ENCODE results near the gene HLA-DMA. TPM values are rescaled to one million over a fixed set of nuclear protein-coding genes. Genes with fewer than 3 reads are reported as not detected.
A peak's percentile ranks its signal among the peaks of the same experiment; 100 is the strongest.

Gene HLA-DMA
- 0.66 and 1.0 TPM in 2 replicates for total RNA-seq (2012; rRNA removed)

GRCh38 chr6:32952817-32953739, at the start of gene HLA-DMA:
Gene HLA-DMA, minus strand, starts transcription at chr6:32953097. Its CDS starts 61 bp downstream, at chr6:32953036.
- Histone ChIP-seq H3K4me2 (ENCODE audit: low read length) (peak within 1 kb of the TSS; percentile 44), H3K9ac (ENCODE audit: low read depth, low read length) (no peak within 1 kb of the TSS), H3K36me3 (ENCODE audit: insufficient read depth, low read length) (no peaks in the 10 kb centered on the region), H3K4me3 (ENCODE audit: low read length) (no peak within 1 kb of the TSS), H3K9me3 (replicated peaks; ENCODE audit: low read length) (no peaks in the 10 kb centered on the region), H3K4me1 (ENCODE audit: control insufficient read depth, insufficient read depth, low read length) (no peaks in the 10 kb centered on the region), H3K27me3 (ENCODE audit: control insufficient read depth, insufficient read depth, low read length) (peaks cover 11% of the 10 kb centered on the region)

- Histone ChIP-seq H3K36me3 (ENCODE audit: insufficient read depth, low read length) (no peaks in the 10 kb centered on the region), H3K9me3 (replicated peaks; ENCODE audit: low read length) (no peaks in the 10 kb centered on the region), H3K4me2 (ENCODE audit: low read length) (no peak overlapping the region), H3K9ac (ENCODE audit: low read depth, low read length) (no peak overlapping the region), H3K27me3 (ENCODE audit: control insufficient read depth, insufficient read depth, low read length) (peaks cover 77% of the 10 kb centered on the region), H3K4me1 (ENCODE audit: control insufficient read depth, insufficient read depth, low read length) (no peaks in the 10 kb centered on the region), H3K4me3 (ENCODE audit: low read length) (no peak overlapping the region)
Measured at GRCh38 chr6:33001685-33002084, 48.8 kb upstream of the HLA-DMA start.

- H3K4me1 ChIP-seq (ENCODE audit: control insufficient read depth, insufficient read depth, low read length), result no peaks in the 10 kb centered on the region
- H3K36me3 ChIP-seq (ENCODE audit: insufficient read depth, low read length), result no peaks in the 10 kb centered on the region
- H3K9ac ChIP-seq (ENCODE audit: low read depth, low read length), result no peak overlapping the region
- no peak overlapping the region for H3K4me2 ChIP-seq (ENCODE audit: low read length)
- H3K9me3 ChIP-seq (replicated peaks; ENCODE audit: low read length), result no peaks in the 10 kb centered on the region
- H3K27me3 ChIP-seq (ENCODE audit: control insufficient read depth, insufficient read depth, low read length), result peaks cover 77% of the 10 kb centered on the region
- H3K4me3 ChIP-seq (ENCODE audit: low read length), result no peak overlapping the region
Measured at GRCh38 chr6:33000055-33000454, 47.2 kb upstream of the HLA-DMA start.

- Histone ChIP-seq H3K4me1 (ENCODE audit: control insufficient read depth, insufficient read depth, low read length) (no peaks in the 10 kb centered on the region), H3K4me2 (ENCODE audit: low read length) (no peak overlapping the region), H3K27me3 (ENCODE audit: control insufficient read depth, insufficient read depth, low read length) (peaks cover 58% of the 10 kb centered on the region), H3K9ac (ENCODE audit: low read depth, low read length) (no peak overlapping the region), H3K4me3 (ENCODE audit: low read length) (no peak overlapping the region), H3K36me3 (ENCODE audit: insufficient read depth, low read length) (no peaks in the 10 kb centered on the region), H3K9me3 (replicated peaks; ENCODE audit: low read length) (no peaks in the 10 kb centered on the region)
Measured at GRCh38 chr6:32995448-32995847, 42.6 kb upstream of the HLA-DMA start.

- no peak overlapping the region for H3K4me2 ChIP-seq (ENCODE audit: low read length)
- H3K9ac ChIP-seq (ENCODE audit: low read depth, low read length), result no peak overlapping the region
- no peaks in the 10 kb centered on the region for H3K36me3 ChIP-seq (ENCODE audit: insufficient read depth, low read length)
- peaks cover 46% of the 10 kb centered on the region for H3K27me3 ChIP-seq (ENCODE audit: control insufficient read depth, insufficient read depth, low read length)
- no peaks in the 10 kb centered on the region for H3K9me3 ChIP-seq (replicated peaks; ENCODE audit: low read length)
- H3K4me1 ChIP-seq (ENCODE audit: control insufficient read depth, insufficient read depth, low read length), result no peaks in the 10 kb centered on the region
- H3K4me3 ChIP-seq (ENCODE audit: low read length), result no peak overlapping the region
Measured at GRCh38 chr6:32993363-32993973, 40.6 kb upstream of the HLA-DMA start.

- Histone ChIP-seq H3K4me1 (ENCODE audit: control insufficient read depth, insufficient read depth, low read length) (no peaks in the 10 kb centered on the region), H3K36me3 (ENCODE audit: insufficient read depth, low read length) (no peaks in the 10 kb centered on the region), H3K27me3 (ENCODE audit: control insufficient read depth, insufficient read depth, low read length) (peaks cover 46% of the 10 kb centered on the region), H3K9ac (ENCODE audit: low read depth, low read length) (no peak overlapping the region), H3K4me2 (ENCODE audit: low read length) (no peak overlapping the region), H3K9me3 (replicated peaks; ENCODE audit: low read length) (no peaks in the 10 kb centered on the region), H3K4me3 (ENCODE audit: low read length) (no peak overlapping the region)
Measured at GRCh38 chr6:32991972-32992371, 39.1 kb upstream of the HLA-DMA start.

GRCh38 chr6:32989368-32989767, 36.5 kb upstream of the HLA-DMA start:
- H3K4me1 ChIP-seq (ENCODE audit: control insufficient read depth, insufficient read depth, low read length), result no peaks in the 10 kb centered on the region
- H3K4me2 ChIP-seq (ENCODE audit: low read length), result no peak overlapping the region

GRCh38 chr6:32984622-32985389, 31.9 kb upstream of the HLA-DMA start:
- Histone ChIP-seq H3K4me3 (ENCODE audit: low read length) (no peak overlapping the region), H3K9ac (ENCODE audit: low read depth, low read length) (no peak overlapping the region), H3K36me3 (ENCODE audit: insufficient read depth, low read length) (peaks cover 35% of the 10 kb centered on the region), H3K4me1 (ENCODE audit: control insufficient read depth, insufficient read depth, low read length) (no peaks in the 10 kb centered on the region), H3K9me3 (replicated peaks; ENCODE audit: low read length) (no peaks in the 10 kb centered on the region), H3K27me3 (ENCODE audit: control insufficient read depth, insufficient read depth, low read length) (peaks cover 7% of the 10 kb centered on the region), H3K4me2 (ENCODE audit: low read length) (no peak overlapping the region)

More at GRCh38 chr6:32989368-32989767, 36.5 kb upstream of the HLA-DMA start:
- Histone ChIP-seq H3K36me3 (ENCODE audit: insufficient read depth, low read length) (no peaks in the 10 kb centered on the region), H3K9me3 (replicated peaks; ENCODE audit: low read length) (no peaks in the 10 kb centered on the region), H3K4me3 (ENCODE audit: low read length) (no peak overlapping the region), H3K9ac (ENCODE audit: low read depth, low read length) (no peak overlapping the region), H3K27me3 (ENCODE audit: control insufficient read depth, insufficient read depth, low read length) (peaks cover 31% of the 10 kb centered on the region)

- H3K4me1 ChIP-seq (ENCODE audit: control insufficient read depth, insufficient read depth, low read length), result no peaks in the 10 kb centered on the region
- peaks cover 42% of the 10 kb centered on the region for H3K36me3 ChIP-seq (ENCODE audit: insufficient read depth, low read length)
- no peak overlapping the region for H3K9ac ChIP-seq (ENCODE audit: low read depth, low read length)
- H3K27me3 ChIP-seq (ENCODE audit: control insufficient read depth, insufficient read depth, low read length), result peaks cover 7% of the 10 kb centered on the region
- no peaks in the 10 kb centered on the region for H3K9me3 ChIP-seq (replicated peaks; ENCODE audit: low read length)
- H3K4me3 ChIP-seq (ENCODE audit: low read length), result no peak overlapping the region
- H3K4me2 ChIP-seq (ENCODE audit: low read length), result no peak overlapping the region
Measured at GRCh38 chr6:32983964-32984621, 31.2 kb upstream of the HLA-DMA start.

- no peaks in the 10 kb centered on the region for H3K4me1 ChIP-seq (ENCODE audit: control insufficient read depth, insufficient read depth, low read length)
- no peak overlapping the region for H3K4me3 ChIP-seq (ENCODE audit: low read length)
- peaks cover 49% of the 10 kb centered on the region for H3K36me3 ChIP-seq (ENCODE audit: insufficient read depth, low read length)
- H3K9ac ChIP-seq (ENCODE audit: low read depth, low read length), result no peak overlapping the region
- H3K27me3 ChIP-seq (ENCODE audit: control insufficient read depth, insufficient read depth, low read length), result peaks cover 7% of the 10 kb centered on the region
- H3K9me3 ChIP-seq (replicated peaks; ENCODE audit: low read length), result no peaks in the 10 kb centered on the region
- no peak overlapping the region for H3K4me2 ChIP-seq (ENCODE audit: low read length)
Measured at GRCh38 chr6:32983493-32983848, 30.6 kb upstream of the HLA-DMA start.
